Effector CD4-positive, alpha-beta T cell (primary cell): ENCODE data around the gene CCR5.
"Not testable (repeated sequence)": the region's sequence is repeated elsewhere in the genome, so short reads cannot be mapped to it uniquely, and the experiment has no call there.

Source experiments
- DNase-seq: peaks from one replicate; pipeline ENCODE4 v3.0.0-alpha.2; 2020

CCR5 gene

GRCh38 chr3:46388847-46389246 is 18.1 kb downstream of the CCR5 start:
- DNase-seq, result not testable (repeated sequence)

GRCh38 chr3:46389306-46389705 is 18.6 kb downstream of the CCR5 start:
- DNase-seq, result no peak

- not testable (repeated sequence) for DNase-seq
These were observed 20.8 kb downstream of the CCR5 start for GRCh38 chr3:46391526-46391925.

- DNase-seq, result no peak
These were observed 22.3 kb downstream of the CCR5 start for GRCh38 chr3:46393011-46393410.

GRCh38 chr3:46393554-46394434 is 23.0 kb downstream of the CCR5 start:
- DNase-seq, result no peak

- no peak for DNase-seq
These were observed 24.5 kb downstream of the CCR5 start for GRCh38 chr3:46395210-46395661.

- no peak for DNase-seq
These were observed 25.2 kb downstream of the CCR5 start for GRCh38 chr3:46395766-46396530.

- DNase-seq, result no peak
These were observed 26.4 kb downstream of the CCR5 start for GRCh38 chr3:46397111-46397510.

GRCh38 chr3:46398186-46398955 is 27.6 kb downstream of the CCR5 start:
- no peak for DNase-seq

- DNase-seq, result no peak
These were observed 28.4 kb downstream of the CCR5 start for GRCh38 chr3:46399098-46399497.

GRCh38 chr3:46399557-46399956 is 28.8 kb downstream of the CCR5 start:
- no peak for DNase-seq

GRCh38 chr3:46400000-46400734 is 29.4 kb downstream of the CCR5 start:
- no peak for DNase-seq

- DNase-seq, result no peak
These were observed 30.1 kb downstream of the CCR5 start for GRCh38 chr3:46400846-46401245.

GRCh38 chr3:46401579-46401978 is 30.8 kb downstream of the CCR5 start:
- no peak for DNase-seq

- DNase-seq, result not testable (repeated sequence)
These were observed 32.2 kb downstream of the CCR5 start for GRCh38 chr3:46402902-46403301.

GRCh38 chr3:46405301-46406019 is 34.7 kb downstream of the CCR5 start:
- no peak for DNase-seq

- no peak for DNase-seq
These were observed 35.7 kb downstream of the CCR5 start for GRCh38 chr3:46406443-46406787.

- DNase-seq, result no peak
These were observed 36.3 kb downstream of the CCR5 start, which contains the start of the genes CCR5AS and CCRL2 for GRCh38 chr3:46406788-46407611. TSS of gene CCR5AS (minus strand) at chr3:46407066. TSS of gene CCRL2 (plus strand) at chr3:46407259. CDS start at chr3:46408080, 821 bp downstream.

GRCh38 chr3:46407970-46408369 is 37.2 kb downstream of the CCR5 start:
- no peak for DNase-seq

GRCh38 chr3:46408853-46409252 is 38.1 kb downstream of the CCR5 start:
- no peak for DNase-seq
